T-helper 2 cell treated with Interferon-gamma antibody and Interleukin-4, amounts not matched to agents 100 ng/mL and 5 ng/mL, for 36 hours (primary cell): ENCODE data around the gene SLC1A2. TPM values are rescaled to one million over a fixed set of nuclear protein-coding genes. Genes with fewer than 3 reads are reported as not detected.

Source experiments
- intact Hi-C: fragments of 100-400 bp; cut with micrococcal nuclease; formaldehyde crosslinking; loops from one replicate; pipeline ENCODE4 v1.15.1; 2023
- total RNA-seq: library from RNA; stranded (reverse); gene quantifications from 2 replicates; pipeline ENCODE4 v1.2.3, GENCODE V29; 2022

SLC1A2 gene
- total RNA-seq, 1 donor from 2014 or later, result not detected

DNA sequence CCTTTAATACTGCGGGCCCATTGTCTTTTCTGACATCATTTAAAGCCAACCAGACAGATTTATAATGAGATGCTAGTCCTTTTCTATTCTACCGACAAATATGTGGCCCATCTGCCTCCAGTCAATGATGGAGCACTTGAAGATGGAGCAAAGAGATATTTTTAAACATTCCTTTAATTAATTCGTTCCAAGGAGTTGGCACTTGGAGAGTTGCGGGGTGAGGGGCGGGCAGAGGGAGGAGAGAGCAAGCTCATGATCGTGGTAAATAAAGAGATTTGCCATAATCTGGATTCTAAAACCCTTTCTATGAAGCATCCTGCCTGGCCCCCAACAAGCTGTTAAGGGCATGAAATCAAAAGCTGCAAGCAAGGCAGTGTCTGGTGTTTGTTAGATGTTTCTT lies 5.0 kb downstream of the SLC1A2 start:
- intact Hi-C loops, result no loop called here

DNA sequence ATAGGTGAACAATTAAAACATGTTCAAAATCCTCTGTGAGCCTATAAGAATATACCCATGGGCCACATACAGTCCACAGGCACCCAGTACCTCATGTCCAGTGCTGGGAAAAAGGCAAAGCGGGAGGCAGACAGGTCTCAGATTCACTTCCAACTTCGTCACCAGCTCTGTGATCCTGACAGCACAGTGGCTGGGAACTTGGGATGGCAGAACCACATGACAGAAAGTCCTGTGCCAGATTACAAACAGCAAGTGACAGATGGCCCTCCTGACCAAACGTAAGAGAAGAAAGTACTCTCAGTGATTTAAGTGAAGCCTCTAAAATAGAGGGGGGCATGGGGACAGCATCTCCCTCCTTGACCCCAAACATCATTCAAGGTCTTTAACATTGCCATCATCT lies 5.8 kb downstream of the SLC1A2 start:
- intact Hi-C loops, result no loop called here

DNA sequence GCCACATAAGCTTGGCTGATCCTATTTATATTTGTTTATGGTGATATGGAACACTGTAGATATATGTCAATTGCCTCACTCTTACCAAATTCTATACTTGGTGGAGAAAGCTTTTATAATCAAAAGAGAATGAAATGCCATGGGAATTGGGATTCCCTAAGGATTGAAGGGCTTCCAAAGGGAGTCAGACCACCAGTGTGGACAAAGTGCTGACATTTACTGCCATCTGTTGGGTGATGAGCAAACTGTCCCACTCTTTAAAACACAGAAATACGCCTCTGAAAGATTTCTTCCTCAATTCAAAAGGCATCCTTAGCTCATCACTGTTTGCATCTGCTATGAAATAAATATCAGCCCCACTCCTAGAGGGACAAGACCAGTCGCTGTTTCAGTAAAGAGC lies 7.1 kb downstream of the SLC1A2 start:
- intact Hi-C loops, result no loop called here

DNA sequence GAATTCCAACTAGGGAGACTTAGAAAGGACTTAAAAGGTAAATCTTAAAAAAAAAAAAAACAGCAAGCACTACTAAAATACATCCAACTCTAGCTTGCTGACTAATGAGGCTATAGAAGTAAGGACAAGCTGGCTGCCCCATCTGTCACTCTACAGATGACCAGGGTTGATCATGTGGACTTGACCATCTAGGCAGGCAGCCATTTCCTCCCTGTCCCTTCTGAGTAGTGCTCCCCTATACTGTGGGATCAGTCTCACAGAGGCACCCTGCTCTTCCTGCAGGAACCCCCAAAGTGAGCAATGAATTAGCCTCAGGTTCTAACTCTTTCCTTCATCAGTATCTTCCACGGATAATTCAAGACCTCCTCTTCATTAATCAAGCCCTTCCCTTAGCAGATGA lies 12.3 kb downstream of the SLC1A2 start:
- intact Hi-C loops, result no loop called here

DNA sequence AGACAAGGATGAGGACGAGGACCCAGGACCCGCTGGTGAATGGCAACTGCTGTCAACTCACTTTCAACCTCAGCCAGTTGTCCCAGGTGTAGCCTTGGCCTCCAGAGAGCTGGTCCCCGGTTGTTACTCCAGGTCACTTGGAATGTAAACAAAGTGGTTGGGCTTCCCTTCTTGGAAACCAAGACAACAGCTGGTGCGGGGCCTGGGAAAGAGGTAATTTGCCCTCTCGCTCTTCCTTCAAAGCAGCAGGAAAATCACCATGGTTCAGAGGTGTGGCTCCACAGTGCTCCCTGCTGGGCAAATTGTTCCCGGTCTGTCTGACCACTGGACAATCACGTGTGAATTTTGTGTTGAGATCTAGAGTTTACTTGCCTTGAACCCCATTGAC lies 15.0 kb downstream of the SLC1A2 start:
- intact Hi-C loops, result no loop called here

DNA sequence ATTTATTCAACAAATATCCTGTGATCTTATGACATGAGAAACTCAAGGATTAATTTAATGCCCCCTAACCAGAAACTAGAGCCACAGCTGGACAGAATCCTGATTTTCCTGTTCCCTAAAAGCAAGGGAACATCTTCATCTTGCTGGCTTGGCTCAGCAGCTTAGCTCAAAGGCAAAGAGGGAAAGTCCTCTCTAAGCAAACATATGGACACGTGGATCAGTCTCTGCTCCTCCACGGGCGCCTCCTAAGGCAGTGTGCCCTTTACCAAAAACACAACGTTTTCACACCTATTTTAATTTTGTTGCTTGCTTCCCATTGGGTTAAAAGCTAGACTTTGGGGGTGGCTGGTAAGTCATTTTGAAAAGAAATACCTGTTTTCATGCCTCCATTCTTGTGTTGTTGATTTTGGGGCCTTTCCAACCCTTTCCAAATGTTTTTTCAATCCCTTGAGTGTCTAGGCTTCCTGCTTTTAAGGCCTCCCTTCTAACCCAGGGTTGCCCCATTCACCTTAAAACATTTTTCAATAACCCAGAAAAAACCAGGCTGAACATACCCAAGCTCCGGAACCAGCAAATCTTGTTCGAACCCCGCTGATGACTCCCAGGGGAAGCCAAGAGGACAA lies 15.5 kb downstream of the SLC1A2 start:
- intact Hi-C loops, result no loop called here

DNA sequence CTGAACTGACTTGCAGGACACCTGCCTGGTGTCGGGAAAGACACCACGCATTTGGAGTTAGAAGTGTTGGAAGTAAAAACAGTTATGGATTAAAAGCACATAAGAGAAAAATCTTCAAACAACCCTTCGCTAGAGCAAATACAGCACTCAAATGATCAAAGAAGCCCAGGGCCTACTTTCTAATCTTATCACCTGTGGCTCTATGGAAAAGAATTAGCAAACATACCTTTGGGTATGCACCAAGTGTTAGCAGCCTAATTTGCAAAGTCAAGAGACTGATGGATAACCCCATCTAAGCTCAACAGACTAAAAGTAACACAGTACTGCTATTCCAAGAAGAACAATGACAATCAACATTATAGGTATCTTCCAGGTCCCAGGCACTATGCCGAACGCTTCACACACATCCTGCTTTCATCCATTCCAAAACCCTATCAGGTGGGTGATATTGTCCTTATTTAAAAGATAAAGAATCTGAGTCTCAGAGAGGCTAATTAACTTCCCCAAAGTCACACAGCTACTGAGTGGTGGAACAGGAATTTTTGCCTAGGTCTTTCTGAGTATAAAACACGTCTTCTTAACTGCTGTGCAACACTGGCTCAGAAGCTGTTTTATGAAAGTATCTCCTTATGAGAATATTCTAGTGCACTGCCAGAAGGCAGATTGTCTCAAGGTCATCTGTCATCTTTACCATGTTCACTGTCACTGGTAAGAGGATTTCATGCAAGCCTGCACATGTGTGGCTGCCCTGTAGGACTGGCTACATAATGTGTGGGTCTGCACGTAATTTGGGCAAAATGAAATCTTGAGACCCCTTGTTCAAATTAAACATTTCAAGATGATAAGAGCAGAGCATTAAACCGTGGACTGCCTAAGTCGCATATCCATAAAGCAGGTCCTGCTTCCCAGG lies 16.4 kb downstream of the SLC1A2 start:
- intact Hi-C loops, result no loop called here

DNA sequence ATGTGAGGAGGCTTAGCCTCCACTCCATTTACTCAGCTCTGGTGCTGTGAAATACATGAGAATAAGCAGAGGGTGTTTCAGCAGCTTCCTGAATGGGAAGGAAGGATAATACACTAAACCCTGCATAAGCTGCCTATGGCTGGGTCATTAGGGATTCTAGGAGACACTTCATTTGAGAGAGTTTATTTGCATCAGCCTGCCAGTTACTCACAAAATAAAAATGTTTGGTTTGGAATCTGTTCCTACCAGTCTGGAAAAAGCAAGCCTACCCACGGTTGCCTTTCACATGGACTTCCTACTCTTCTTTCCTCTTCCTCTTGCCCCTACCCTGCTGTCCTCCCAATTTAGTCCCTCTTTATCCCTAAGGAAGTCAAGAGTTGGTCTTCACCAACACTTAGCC lies 20.5 kb downstream of the SLC1A2 start:
- intact Hi-C loops, result no loop called here

DNA sequence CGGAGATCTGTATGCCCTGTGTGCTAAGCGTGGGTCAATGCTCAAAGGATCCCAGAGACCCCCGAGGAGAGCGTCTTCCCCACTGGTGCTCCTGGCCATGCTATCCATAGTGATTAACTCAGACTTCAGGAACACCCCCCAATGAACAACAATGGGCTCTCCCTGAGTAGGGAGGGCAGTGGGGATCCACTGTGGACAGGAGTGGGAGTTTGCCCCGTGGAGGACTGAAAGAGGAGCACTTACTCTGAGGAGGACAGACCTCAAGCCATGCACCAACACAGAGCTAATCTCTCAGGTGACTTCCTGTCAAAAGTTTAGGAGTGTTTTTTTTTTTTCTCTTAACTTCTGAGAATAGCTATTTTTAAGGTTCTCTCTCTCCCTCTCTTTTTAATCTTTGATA lies 24.4 kb downstream of the SLC1A2 start:
- intact Hi-C loops, result loop anchor here (5.0 kb wide), 4 partner anchors 138 to 253 kb away; no protein-coding TSS in a partner anchor

DNA sequence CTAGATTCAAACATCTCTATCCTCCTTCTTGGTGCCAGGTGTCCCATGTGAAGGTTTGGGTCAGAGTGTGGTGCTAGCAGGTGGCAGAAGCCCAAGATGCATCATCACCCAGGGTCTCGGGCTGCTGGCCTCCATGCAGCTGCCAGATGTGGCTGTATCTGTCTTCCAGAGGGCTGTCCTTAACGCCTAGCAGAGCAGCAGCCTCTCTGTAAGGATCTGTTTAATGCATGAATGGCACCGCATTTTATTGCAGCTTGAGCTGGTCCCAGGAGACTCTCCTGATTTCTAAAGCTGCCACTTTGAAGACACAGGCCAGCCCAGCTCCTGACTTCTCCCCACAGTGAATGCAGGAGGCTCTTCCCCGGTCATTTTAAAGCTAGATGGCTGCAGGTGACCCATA lies 26.3 kb downstream of the SLC1A2 start:
- intact Hi-C loops, result loop anchor here (2.0 to 5.0 kb wide), 6 partner anchors 136 to 880 kb away; partner anchors contain the start of gene ELF5

DNA sequence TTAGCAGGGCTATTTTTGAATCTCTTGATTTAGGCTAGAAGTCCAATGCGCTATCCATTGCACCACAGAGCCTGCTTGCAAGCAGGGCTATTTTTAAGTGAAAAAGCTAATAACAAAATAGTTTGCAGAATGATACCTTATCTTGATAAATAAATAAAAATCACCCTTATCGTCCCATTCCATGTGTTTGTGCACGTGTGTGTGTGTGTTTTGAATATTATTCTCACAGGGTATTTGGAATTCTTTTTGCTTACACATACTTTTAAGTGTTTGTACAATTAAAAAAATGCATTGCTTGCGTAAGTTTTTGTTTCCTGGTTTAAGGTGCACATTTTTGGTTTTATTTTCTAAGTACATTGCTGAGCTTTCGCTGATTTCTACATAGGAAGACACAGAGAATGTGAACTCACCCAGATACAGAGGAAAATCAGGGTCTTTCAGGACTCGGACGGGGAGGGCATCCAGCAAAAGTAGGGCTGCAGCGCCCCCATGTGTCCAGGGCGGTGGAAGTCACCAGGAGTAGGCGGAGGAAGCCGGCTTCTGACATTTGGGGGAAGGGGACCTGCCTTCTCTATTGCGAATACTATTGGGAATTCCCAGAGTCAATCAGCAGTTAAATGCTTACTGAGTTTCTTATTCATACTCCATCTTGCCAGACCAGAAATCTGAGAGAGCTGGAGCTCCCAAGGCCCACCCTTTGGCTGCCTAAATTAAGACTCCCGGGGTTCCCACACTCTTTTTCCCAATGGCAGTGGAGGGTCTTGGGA lies 27.3 kb downstream of the SLC1A2 start:
- intact Hi-C loops, result loop anchor here (1.0 to 5.0 kb wide), 10 partner anchors 49 to 879 kb away; partner anchors contain the start of gene ELF5

DNA sequence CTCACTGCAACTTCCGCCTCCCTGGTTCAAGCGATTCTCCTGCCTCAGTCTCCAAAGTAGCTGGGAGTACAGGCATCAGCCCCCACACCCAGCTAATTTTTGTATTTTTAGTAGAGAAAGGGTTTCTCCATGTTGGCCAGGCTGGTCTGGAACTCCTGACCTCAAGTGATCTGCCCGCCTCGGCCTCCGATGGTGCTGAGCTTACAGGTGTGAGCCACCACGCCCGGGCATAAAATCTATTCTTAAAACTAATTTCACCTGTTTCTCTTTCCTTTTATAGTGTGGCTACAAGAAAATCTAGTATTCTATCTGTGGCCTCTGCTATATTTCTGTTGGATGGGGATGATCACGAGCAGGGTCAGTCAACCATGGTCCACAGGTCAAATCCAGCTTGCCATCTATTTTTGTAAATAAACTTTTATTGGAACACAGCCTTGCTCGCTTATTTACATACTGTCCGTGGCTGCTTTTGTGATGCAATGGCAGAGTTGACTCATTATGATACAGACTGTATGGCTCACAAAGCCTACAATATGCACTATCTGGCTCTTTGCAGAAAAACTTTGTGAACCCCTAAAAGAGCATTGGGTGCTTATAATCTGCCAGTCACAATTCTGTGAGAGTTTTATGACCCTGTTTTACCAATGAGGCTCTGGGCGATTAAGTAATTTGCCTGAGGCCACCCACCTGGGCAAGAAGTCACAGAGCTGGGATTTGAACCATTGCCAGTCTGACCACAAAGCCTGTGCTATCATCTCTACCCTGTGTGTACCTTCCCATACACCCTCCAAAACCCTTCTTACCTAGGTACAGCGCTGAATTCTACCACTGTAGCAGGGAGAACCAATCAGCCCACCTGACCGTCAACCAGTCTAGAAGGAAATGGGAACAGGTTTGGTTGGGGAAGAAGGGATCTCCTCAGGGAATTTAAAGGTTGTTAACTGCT lies 28.3 kb downstream of the SLC1A2 start:
- intact Hi-C loops, result loop anchor here (5.0 kb wide), 4 partner anchors 134 to 249 kb away; no protein-coding TSS in a partner anchor

DNA sequence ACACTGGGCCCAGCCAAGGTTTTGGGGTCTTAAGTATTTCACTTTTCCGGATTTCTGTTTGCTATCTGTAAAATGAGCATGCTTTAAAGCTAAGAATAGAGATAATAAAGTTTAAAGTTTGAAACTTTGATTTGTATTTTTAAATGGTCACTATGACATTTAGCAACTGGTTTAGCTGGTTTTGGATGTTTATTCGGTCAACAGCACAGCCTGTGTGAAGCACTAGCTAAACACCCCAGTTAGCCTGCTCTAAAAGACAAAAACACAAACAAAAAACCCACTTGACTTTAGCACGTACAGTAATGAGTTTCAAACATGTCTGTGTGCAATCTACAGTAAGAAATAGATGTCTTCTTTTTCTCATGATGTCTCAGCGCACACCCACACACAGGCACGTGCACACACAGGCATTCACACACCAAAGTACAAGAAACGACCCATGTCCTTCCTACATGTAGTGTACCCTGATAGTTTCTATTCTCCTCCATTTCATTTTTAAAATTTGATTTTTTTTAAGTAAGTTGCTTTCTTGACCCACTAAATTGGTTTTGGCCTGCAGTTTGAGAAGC lies 29.4 kb downstream of the SLC1A2 start:
- intact Hi-C loops, result loop anchor here (5.0 kb wide), 4 partner anchors 133 to 248 kb away; no protein-coding TSS in a partner anchor

DNA sequence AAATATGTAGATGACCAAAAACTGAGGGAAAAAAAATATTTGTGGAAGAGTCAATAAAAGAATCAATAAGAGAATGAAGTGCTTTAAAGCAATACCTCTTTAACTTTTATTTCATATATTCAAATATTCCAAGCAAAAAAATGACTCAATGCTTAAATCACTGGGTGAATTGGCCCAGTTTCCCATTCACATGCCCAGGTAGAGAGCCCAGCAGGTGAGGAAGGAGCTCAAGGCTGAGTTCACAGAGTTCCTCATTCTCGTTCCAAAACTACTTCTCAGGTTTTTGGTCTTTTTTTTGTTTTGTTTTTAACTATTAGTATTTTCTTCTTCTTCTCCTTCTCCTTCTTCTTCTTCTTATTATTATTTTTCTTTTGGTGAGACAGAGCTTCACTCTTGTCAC lies 30.2 kb downstream of the SLC1A2 start:
- intact Hi-C loops, result no loop called here

DNA sequence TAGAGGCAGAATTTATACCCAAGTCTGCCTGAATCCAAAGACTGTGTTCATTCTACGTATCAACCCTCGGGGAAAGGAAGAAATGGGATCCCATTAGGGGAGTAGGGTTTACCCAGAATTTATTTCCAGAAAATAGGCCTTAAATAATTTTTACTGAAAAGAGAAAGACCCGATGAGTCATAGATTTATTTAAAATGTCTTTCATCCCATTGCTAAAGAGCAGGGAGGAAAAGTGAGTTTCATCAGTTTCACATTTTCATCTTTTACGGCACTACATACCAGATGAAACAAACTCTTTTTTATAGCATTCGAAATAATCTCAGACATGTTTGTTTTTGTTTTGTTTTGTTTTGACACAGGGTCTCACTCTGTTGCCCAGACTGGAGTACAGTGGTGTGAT lies 31.3 kb downstream of the SLC1A2 start:
- intact Hi-C loops, result no loop called here

DNA sequence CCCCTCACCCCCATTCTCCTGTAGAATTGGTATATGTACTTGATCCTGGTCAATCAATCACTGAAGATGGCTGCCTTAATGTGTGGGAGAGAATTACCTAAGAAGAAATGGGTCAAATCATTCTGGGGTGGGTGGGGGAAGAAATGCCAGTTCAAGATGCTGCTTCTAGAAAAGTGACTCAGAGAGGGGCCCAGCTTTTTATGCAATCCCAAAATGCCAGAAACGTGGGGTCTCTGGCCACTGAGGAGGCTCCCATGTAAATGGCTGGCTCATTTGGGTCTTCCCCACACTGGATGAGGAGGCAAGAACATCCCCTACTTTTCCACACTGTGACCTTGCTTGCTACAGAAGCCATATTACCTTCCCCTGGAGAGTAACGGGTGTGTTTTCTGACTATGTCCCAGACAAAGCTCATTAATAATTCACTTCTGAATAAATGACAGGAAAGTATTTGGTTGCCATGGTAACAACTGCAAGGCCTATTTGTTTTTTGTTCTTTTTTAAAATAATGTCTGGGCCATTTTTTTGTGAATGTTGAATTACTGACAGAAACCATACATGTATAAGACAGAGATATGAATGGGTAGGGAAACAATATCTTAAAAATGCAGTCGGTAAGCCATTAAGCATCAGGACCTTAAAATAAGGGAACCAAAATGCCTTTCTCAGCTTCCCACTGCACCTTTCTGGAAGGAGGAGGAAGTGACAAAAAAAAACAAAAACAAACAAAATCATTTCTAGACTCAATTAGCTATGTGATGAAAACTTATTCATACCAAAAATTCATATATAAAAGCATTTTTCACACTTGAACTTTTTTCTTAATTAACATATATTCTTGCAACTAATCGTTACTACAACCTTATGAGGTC lies 32.0 kb downstream of the SLC1A2 start:
- intact Hi-C loops, result no loop called here

DNA sequence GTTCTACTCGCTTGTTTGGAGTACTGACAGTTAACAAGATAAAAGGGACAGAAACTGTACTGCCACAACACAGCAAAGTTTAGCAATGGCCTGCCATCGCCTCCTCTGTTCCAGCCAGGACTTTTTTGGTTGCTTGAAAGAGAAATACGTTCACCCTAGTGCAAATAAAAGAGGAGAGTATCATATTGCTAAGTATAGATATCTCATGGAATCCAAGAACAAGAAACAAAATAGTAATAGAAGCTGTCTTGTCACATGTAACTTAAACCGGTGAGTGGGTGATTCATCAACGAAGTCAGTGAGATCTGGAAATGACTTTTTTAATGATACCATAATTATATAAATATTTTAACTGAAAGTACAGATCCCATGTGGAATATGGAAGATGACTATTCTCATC lies 35.4 kb downstream of the SLC1A2 start:
- intact Hi-C loops, result no loop called here

DNA sequence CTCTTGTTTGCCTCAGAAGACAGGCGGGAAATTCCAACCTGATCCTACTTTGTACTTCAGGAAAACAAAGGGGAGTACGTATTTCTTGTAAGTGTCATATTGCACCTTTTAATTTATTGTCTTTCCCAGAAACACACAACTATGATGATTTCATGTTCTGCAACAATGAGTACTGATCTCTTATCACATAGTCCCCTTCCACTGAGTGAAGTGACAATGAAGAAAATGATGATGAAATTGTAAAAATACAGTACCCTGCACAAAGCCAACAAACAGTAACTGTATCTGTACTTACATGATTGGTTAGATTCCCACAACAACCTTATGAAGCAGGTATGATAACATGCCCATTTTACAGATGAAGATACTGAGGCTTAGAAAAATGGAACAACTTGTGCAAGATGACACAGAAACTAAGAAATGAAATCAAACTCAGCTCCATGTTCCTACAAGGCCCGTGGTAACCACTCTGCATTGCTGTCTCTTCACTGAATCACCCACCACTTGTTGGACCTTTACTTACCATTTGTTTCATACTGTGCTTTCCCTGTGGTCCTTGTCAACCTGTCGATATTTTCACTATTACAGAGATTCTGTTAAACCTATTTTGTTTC lies 37.5 kb downstream of the SLC1A2 start:
- intact Hi-C loops, result no loop called here

DNA sequence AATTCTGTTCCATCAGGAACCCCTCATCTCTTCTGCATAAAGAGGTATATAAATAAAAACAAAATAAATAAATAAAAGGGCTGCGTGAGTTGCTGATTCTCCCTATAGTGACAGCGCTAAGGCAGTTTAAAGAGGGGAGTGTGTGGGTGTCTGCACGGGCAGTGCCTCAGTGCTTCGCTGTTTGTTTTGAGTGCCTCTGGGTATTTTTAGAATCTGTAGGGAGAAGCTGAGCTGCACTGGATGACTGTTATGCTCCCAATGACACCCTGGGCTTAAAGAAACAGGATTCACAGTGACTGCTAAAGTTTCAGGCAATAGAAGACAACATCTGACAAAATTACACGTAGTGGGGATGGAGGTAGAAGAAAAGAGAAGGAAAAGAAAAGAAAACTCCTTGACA lies 38.8 kb downstream of the SLC1A2 start:
- intact Hi-C loops, result no loop called here
